B cell (primary cell): Measurements from ENCODE around the gene NHS.

Experiments
- EZH2 ChIP-seq: IDR thresholded peaks from 2 replicates; pipeline ENCODE4 v1.6.1; 2012; ENCODE audit warnings: borderline replicate concordance, low read depth, mild to moderate bottlenecking, moderate library complexity, low read length; ENCODE audit not compliant: insufficient read depth, poor library complexity, severe bottlenecking
- TF ChIP-seq, protein P1 (sequence below): fragments of 200-600 bp; IDR thresholded peaks from one replicate; pipeline ENCODE4 v1.8.0; 2022; ENCODE audit warnings: antibody characterized with exemption, mild to moderate bottlenecking

DNA sequence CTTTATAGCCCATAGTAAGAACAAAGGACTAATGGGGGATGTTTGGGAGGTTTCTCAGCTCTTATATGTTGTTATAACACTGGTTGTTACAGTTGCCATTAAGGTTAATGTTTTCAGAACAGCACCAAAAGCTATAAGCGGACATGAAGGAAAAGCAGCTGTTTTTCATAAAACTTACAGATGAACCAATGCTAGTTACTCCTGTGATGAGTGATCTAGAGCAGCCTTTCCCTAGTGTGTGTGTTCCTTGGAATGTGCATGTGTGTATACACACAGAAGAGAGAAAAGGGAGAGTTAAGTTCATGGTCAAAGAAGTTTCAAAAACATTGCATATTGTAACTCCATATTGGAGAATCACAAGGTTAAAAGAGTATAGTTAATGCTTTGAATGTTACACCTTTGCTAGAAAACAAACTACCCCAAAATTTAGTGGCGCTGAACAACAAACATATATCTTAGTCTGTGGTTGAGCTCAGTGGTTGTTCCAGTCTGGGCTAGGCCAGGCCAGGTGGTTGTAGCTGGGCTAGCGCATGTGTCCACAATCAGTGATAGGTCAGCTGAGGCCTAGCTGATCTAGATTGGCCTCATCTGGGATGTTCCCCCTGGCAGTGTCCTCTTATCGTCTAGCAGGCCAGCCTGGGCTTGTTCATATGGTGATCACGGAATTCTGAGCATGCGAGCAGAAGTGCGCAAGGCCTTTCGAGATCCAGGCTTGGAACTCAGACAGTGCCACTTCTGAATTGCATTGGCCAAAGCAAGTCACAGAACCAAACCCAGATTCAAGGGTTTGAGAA is 151.0 kb downstream of the NHS start:
- TF ChIP-seq, protein P1, sequence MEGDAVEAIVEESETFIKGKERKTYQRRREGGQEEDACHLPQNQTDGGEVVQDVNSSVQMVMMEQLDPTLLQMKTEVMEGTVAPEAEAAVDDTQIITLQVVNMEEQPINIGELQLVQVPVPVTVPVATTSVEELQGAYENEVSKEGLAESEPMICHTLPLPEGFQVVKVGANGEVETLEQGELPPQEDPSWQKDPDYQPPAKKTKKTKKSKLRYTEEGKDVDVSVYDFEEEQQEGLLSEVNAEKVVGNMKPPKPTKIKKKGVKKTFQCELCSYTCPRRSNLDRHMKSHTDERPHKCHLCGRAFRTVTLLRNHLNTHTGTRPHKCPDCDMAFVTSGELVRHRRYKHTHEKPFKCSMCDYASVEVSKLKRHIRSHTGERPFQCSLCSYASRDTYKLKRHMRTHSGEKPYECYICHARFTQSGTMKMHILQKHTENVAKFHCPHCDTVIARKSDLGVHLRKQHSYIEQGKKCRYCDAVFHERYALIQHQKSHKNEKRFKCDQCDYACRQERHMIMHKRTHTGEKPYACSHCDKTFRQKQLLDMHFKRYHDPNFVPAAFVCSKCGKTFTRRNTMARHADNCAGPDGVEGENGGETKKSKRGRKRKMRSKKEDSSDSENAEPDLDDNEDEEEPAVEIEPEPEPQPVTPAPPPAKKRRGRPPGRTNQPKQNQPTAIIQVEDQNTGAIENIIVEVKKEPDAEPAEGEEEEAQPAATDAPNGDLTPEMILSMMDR = no peak
- no peak for TF ChIP-seq EZH2
